ENCODE results near the gene NNT.

DNA sequence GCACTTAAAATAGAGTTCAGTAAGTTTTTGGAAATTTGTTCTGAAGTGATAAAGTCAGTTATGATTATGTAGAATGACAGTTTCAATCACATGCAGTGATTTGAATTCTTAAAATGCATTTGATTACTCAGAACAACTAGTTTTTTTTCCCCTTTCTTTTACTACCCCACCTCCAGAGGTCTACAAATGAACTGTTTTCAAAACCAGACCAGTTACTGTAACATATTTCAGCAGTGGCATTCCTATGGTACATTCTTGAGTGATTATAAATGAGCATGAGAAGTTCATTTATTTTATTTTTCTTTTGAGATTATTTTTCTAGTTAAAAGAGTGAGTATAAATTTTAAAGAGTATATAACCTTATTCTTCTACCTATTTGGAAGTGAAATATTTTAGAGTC, 71.6 kb downstream of the NNT start:
- TF ChIP-seq GATA2 (IDR thresholded peaks at IDR 0.05; ENCODE audit: low read depth, low read length) (no peak), GATA3 (IDR thresholded peaks at IDR 0.05; ENCODE audit: low read depth, low read length) (no peak)

Data from SH-SY5Y (cell line).